SU-DHL-6 (cell line): ENCODE data around the gene CENATAC.

Source experiments
- H2AFZ ChIP-seq: fragments of 200-600 bp; sonication (generic); 2 replicates; pipeline ENCODE4 v1.6.1; 2014; ENCODE audit warnings: low read depth, mild to moderate bottlenecking, moderate library complexity, mixed read lengths, antibody characterized with exemption, low read length; ENCODE audit not compliant: severe bottlenecking
- H3F3A ChIP-seq: fragments of 200-600 bp; shearing (Covaris generic); 2 replicates; pipeline ENCODE4 v1.6.0; 2016; ENCODE audit warnings: antibody characterized with exemption, mild to moderate bottlenecking; ENCODE audit not compliant: insufficient read depth
- H3K27ac ChIP-seq: fragments of 200-600 bp; sonication (generic); 2 replicates; pipeline ENCODE4 v1.5.1; 2016; ENCODE audit warnings: low read depth, mild to moderate bottlenecking, low read length, moderate library complexity, mixed read lengths
- H3K27me3 ChIP-seq: fragments of 200-600 bp; sonication (generic), shearing (Covaris generic); 2 replicates; pipeline ENCODE4 v1.6.0; 2014; ENCODE audit warnings: mild to moderate bottlenecking, low read length
- H3K36me3 ChIP-seq: fragments of 200-600 bp; sonication (generic); 2 replicates; pipeline ENCODE4 v1.6.1; 2014; ENCODE audit warnings: mild to moderate bottlenecking, low read length, mixed read lengths
- H3K4me2 ChIP-seq: fragments of 300-600, 200-600 bp; shearing (Covaris generic), sonication (generic); 2 replicates; pipeline ENCODE4 v1.6.0; 2014; ENCODE audit warnings: low read length, low read depth, mild to moderate bottlenecking; ENCODE audit not compliant: poor library complexity, severe bottlenecking
- H3K4me3 ChIP-seq: fragments of 200-600 bp; sonication (generic); 2 replicates; pipeline ENCODE4 v1.5.1; 2014; ENCODE audit warnings: antibody characterized with exemption, low read length, mild to moderate bottlenecking, mixed read lengths; ENCODE audit not compliant: insufficient read depth, poor library complexity, severe bottlenecking
- H3K79me2 ChIP-seq: fragments of 200-600 bp; sonication (generic); 2 replicates; pipeline ENCODE4 v1.6.1; 2014; ENCODE audit warnings: mild to moderate bottlenecking, low read length, moderate library complexity; ENCODE audit not compliant: insufficient read depth
- H3K9ac ChIP-seq: fragments of 200-600 bp; sonication (generic); 2 replicates; pipeline ENCODE4 v1.7.0; 2014; ENCODE audit warnings: mild to moderate bottlenecking, low read length
- H3K9me2 ChIP-seq: fragments of 200-600 bp; sonication (generic); replicated peaks from 2 replicates; pipeline ENCODE4 v1.6.1; 2014; ENCODE audit warnings: low read length; ENCODE audit not compliant: insufficient read depth
- H3K9me3 ChIP-seq: fragments of 200-600 bp; sonication (generic); 2 replicates; pipeline ENCODE4 v1.6.1; 2014; ENCODE audit warnings: low read length, mixed read lengths; ENCODE audit not compliant: insufficient read depth
- H4K20me1 ChIP-seq: fragments of 200-600 bp; sonication (generic); 2 replicates; pipeline ENCODE4 v1.6.1; 2014; ENCODE audit warnings: low read depth, mild to moderate bottlenecking, antibody characterized with exemption, low read length, moderate library complexity, mixed read lengths
- CTCF ChIP-seq: fragments of 200-600 bp; sonication (generic); IDR thresholded peaks from one replicate; pipeline ENCODE4 v1.5.1; 2017; ENCODE audit warnings: antibody characterized with exemption, mild to moderate bottlenecking, low read length, moderate library complexity; ENCODE audit not compliant: insufficient read depth, poor library complexity, severe bottlenecking
- EZH2phosphoT487 ChIP-seq: fragments of 200-600 bp; sonication (generic), shearing (Covaris generic); conservative IDR thresholded peaks from 2 replicates; pipeline ENCODE4 v1.6.1; 2018; ENCODE audit warnings: mild to moderate bottlenecking, antibody characterized with exemption, low read length, moderate library complexity, mixed read lengths

CENATAC gene

GRCh38 chr11:118971646-118972045, 26.3 kb upstream of the CENATAC start, which contains the start of gene FOXR1:
Gene FOXR1, plus strand, starts transcription at chr11:118971761. Its CDS starts 171 bp downstream, at chr11:118971932.
- Histone ChIP-seq H3K36me3 (no peaks in the 10 kb centered on the region), H3K27ac (no peak within 1 kb of the TSS), H3F3A (no peaks in the 10 kb centered on the region), H3K9ac (no peak within 1 kb of the TSS), H3K9me2 (no peaks in the 10 kb centered on the region), H3K9me3 (no peaks in the 10 kb centered on the region), H3K4me2 (no peak within 1 kb of the TSS), H2AFZ (no peak within 1 kb of the TSS), H4K20me1 (no peaks in the 10 kb centered on the region), H3K79me2 (no peaks in the 10 kb centered on the region), H3K27me3 (no peaks in the 10 kb centered on the region), H3K4me3 (no peak within 1 kb of the TSS)
- no peak for TF ChIP-seq EZH2phosphoT487
- TF ChIP-seq CTCF: no peak

- Histone ChIP-seq H3K4me3 (no peak overlapping the region), H3K36me3 (no peaks in the 10 kb centered on the region), H3K27me3 (no peaks in the 10 kb centered on the region), H3F3A (no peaks in the 10 kb centered on the region), H3K4me2 (no peak overlapping the region), H3K9me2 (no peaks in the 10 kb centered on the region), H3K9ac (no peak overlapping the region), H3K79me2 (no peaks in the 10 kb centered on the region), H4K20me1 (no peaks in the 10 kb centered on the region), H3K27ac (no peak overlapping the region), H2AFZ (no peak overlapping the region), H3K9me3 (no peaks in the 10 kb centered on the region)
- no peak for TF ChIP-seq CTCF
- no peak for TF ChIP-seq EZH2phosphoT487
Measured at GRCh38 chr11:118973985-118974384, 24.0 kb upstream of the CENATAC start.

GRCh38 chr11:118975771-118976709, 21.9 kb upstream of the CENATAC start:
- H3K9ac ChIP-seq: no peak overlapping the region
- TF ChIP-seq CTCF (no peak), EZH2phosphoT487 (no peak)
- H3F3A ChIP-seq: no peaks in the 10 kb centered on the region

More at GRCh38 chr11:118975771-118976709, 21.9 kb upstream of the CENATAC start:
- Histone ChIP-seq H3K79me2 (no peaks in the 10 kb centered on the region), H2AFZ (no peak overlapping the region), H3K9me3 (no peaks in the 10 kb centered on the region), H3K27me3 (no peaks in the 10 kb centered on the region), H3K9me2 (no peaks in the 10 kb centered on the region), H4K20me1 (no peaks in the 10 kb centered on the region), H3K4me3 (no peak overlapping the region), H3K36me3 (no peaks in the 10 kb centered on the region), H3K4me2 (no peak overlapping the region), H3K27ac (no peak overlapping the region)
